ENCODE results near the gene SOD3.

DNA sequence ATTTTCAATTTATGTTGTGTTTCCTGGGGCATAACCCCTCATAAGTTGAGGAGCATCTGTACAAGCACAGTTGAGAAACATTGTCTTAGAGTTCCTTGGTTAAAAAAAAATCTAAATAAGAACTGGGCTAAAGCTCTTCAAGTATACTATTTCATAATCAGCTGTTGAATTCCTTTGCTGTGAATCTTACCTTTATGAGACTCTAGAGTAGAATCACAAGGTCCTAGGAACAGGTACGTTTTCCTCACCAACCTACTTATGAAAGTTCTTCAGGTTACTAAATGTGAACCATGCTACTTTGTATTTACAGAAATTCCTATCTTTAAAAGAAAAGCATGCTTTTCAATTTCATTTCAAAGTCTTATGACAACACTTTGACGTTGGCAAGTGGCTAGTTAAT, 20.9 kb upstream of the SOD3 start:
- TF ChIP-seq, protein P1, sequence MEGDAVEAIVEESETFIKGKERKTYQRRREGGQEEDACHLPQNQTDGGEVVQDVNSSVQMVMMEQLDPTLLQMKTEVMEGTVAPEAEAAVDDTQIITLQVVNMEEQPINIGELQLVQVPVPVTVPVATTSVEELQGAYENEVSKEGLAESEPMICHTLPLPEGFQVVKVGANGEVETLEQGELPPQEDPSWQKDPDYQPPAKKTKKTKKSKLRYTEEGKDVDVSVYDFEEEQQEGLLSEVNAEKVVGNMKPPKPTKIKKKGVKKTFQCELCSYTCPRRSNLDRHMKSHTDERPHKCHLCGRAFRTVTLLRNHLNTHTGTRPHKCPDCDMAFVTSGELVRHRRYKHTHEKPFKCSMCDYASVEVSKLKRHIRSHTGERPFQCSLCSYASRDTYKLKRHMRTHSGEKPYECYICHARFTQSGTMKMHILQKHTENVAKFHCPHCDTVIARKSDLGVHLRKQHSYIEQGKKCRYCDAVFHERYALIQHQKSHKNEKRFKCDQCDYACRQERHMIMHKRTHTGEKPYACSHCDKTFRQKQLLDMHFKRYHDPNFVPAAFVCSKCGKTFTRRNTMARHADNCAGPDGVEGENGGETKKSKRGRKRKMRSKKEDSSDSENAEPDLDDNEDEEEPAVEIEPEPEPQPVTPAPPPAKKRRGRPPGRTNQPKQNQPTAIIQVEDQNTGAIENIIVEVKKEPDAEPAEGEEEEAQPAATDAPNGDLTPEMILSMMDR (IDR thresholded peaks at IDR 0.05), result no peak
- TF ChIP-seq POLR2A (IDR thresholded peaks at IDR 0.05), result no peak

Measured in esophagus squamous epithelium (tissue), 4 donors.